IMR-90 (cell line): ENCODE measurements around the gene PFKP. TPM values are rescaled to one million over a fixed set of nuclear protein-coding genes. Genes with fewer than 3 reads are reported as not detected.
"Not testable (repeated sequence)": the region's sequence is repeated elsewhere in the genome, so short reads cannot be mapped to it uniquely, and the experiment has no call there.

Source experiments
- ATAC-seq: fragments of 200-7000 bp; cut with Tn5 transposase; 2 replicates; pipeline ENCODE4 v1.9.1; 2020; ENCODE audit warnings: low read depth, mild to moderate bottlenecking, moderate library complexity
- BruUV-seq: library from RNA; stranded (reverse); fragments of 400-500 nt; replicated peaks from 2 replicates; lab custom pipeline; 2021; lab: Mats Ljungman, UMichigan
- CTCF ChIA-PET: fragments of 300-600 bp; formaldehyde crosslinking; extraction: SDS; loops from one replicate; lab custom pipeline; 2021; ENCODE audit warnings: antibody characterized with exemption; lab: Yijun Ruan, JAX
- POLR2A ChIA-PET: fragments of 300-600 bp; sonication (Branson Sonifier 250); formaldehyde crosslinking; loops from one replicate; lab custom pipeline; 2022; ENCODE audit warnings: antibody characterized with exemption; ENCODE audit not compliant: unreplicated experiment; lab: Charles Lee
- DNase-seq: peaks from one replicate; pipeline ENCODE4 v3.0.0; 2013
- H2AFZ ChIP-seq: replicated peaks from 2 replicates; pipeline ENCODE3; 2013; ENCODE audit warnings: low read length, mild to moderate bottlenecking; ENCODE audit not compliant: poor library complexity
- H2AK5ac ChIP-seq: 2 replicates; pipeline ENCODE4 v1.6.1; 2013; ENCODE audit warnings: low read depth, low read length, inconsistent platforms
- H2AK9ac ChIP-seq: replicated peaks from 2 replicates; pipeline ENCODE3; 2013; ENCODE audit warnings: mild to moderate bottlenecking, low read depth, low read length, moderate library complexity; ENCODE audit not compliant: poor library complexity
- H2BK120ac ChIP-seq: 2 replicates; pipeline ENCODE4 v1.6.1; 2013; ENCODE audit warnings: low read depth, low read length, inconsistent platforms
- H2BK15ac ChIP-seq: 3 replicates; pipeline ENCODE4 v1.6.1; 2013; ENCODE audit warnings: low read depth, low read length, inconsistent platforms
- H2BK20ac ChIP-seq: 2 replicates; pipeline ENCODE4 v1.6.1; 2013; ENCODE audit warnings: low read depth, mild to moderate bottlenecking, inconsistent platforms, low read length, moderate library complexity
- H2BK5ac ChIP-seq: 2 replicates; pipeline ENCODE4 v1.6.1; 2013; ENCODE audit warnings: mild to moderate bottlenecking, low read depth, low read length, inconsistent platforms; ENCODE audit not compliant: poor library complexity, severe bottlenecking
- H3K14ac ChIP-seq: replicated peaks from 2 replicates; pipeline ENCODE4 v1.6.1; 2013; ENCODE audit warnings: low read depth, low read length, inconsistent platforms
- H3K18ac ChIP-seq: 2 replicates; pipeline ENCODE4 v1.6.1; 2013; ENCODE audit warnings: low read depth, low read length, control low read depth
- H3K23ac ChIP-seq: 2 replicates; pipeline ENCODE4 v1.6.1; 2013; ENCODE audit warnings: low read depth, low read length, inconsistent platforms
- H3K27ac ChIP-seq: 2 replicates; pipeline ENCODE4 v1.5.1; 2013; ENCODE audit warnings: mild to moderate bottlenecking, control low read depth, low read length; ENCODE audit not compliant: insufficient read depth
- H3K27me3 ChIP-seq: 2 replicates; pipeline ENCODE4 v1.6.1; 2013; ENCODE audit warnings: low read length; ENCODE audit not compliant: control insufficient read depth, insufficient read depth
- H3K36me3 ChIP-seq: 2 replicates; pipeline ENCODE4 v1.6.1; 2013; ENCODE audit warnings: low read length, mixed read lengths; ENCODE audit not compliant: control insufficient read depth, insufficient read depth
- H3K4ac ChIP-seq: 2 replicates; pipeline ENCODE4 v1.6.1; 2013; ENCODE audit warnings: low read depth, low read length, inconsistent platforms
- H3K4me1 ChIP-seq: 2 replicates; pipeline ENCODE4 v1.6.1; 2013; ENCODE audit warnings: low read length, mixed read lengths; ENCODE audit not compliant: control insufficient read depth, insufficient read depth
- H3K4me2 ChIP-seq: 2 replicates; pipeline ENCODE4 v1.6.1; 2013; ENCODE audit warnings: low read depth, mild to moderate bottlenecking, control low read depth, low read length, moderate library complexity
- H3K4me3 ChIP-seq: 2 replicates; pipeline ENCODE4 v1.5.1; 2013; ENCODE audit warnings: low read depth, mild to moderate bottlenecking, control low read depth, low read length, moderate library complexity; ENCODE audit not compliant: insufficient read depth
- H3K56ac ChIP-seq: 2 replicates; pipeline ENCODE4 v1.6.1; 2013; ENCODE audit warnings: low read length, inconsistent platforms; ENCODE audit not compliant: insufficient read depth; ENCODE audit errors: extremely low read depth
- H3K79me1 ChIP-seq, 2 experiments: 2 replicates each; pipeline ENCODE4 v1.6.1; 2013; ENCODE audit warnings: low read length in 2 of 2, inconsistent platforms in 1 of 2, low read depth in 1 of 2
- H3K9ac ChIP-seq: 2 replicates; pipeline ENCODE4 v1.6.1; 2013; ENCODE audit warnings: low read depth, low read length, control low read depth
- H3K9me1 ChIP-seq: 2 replicates; pipeline ENCODE4 v1.6.1; 2013; ENCODE audit warnings: low read length, inconsistent platforms; ENCODE audit not compliant: insufficient read depth
- H3K9me3 ChIP-seq: 2 replicates; pipeline ENCODE4 v1.6.1; 2013; ENCODE audit warnings: low read length; ENCODE audit not compliant: control insufficient read depth, insufficient read depth
- H4K20me1 ChIP-seq: 2 replicates; pipeline ENCODE4 v1.6.1; 2013; ENCODE audit warnings: low read length, inconsistent platforms; ENCODE audit not compliant: insufficient read depth
- H4K5ac ChIP-seq: 2 replicates; pipeline ENCODE4 v1.6.1; 2013; ENCODE audit warnings: mild to moderate bottlenecking, low read depth, low read length, control low read depth
- H4K8ac ChIP-seq, 2 experiments: 2 replicates each; pipeline ENCODE4 v1.6.1; 2013; ENCODE audit warnings: low read depth in 2 of 2, low read length in 2 of 2, control low read depth in 1 of 2, inconsistent platforms in 1 of 2
- H4K91ac ChIP-seq: 2 replicates; pipeline ENCODE4 v1.6.1; 2013; ENCODE audit warnings: low read depth, low read length, inconsistent platforms; ENCODE audit not compliant: insufficient read depth
- BHLHE40 ChIP-seq: fragments of 150-350 bp; IDR thresholded peaks from 2 replicates; pipeline ENCODE4 v1.6.1; 2016; ENCODE audit warnings: mild to moderate bottlenecking, low read depth, low read length
- CHD1 ChIP-seq: IDR thresholded peaks from 2 replicates; pipeline ENCODE4 v1.6.1; 2012; ENCODE audit warnings: low read depth, low read length, improper control_type of control experiment
- MAZ ChIP-seq: IDR thresholded peaks from 2 replicates; pipeline ENCODE4 v1.6.1; 2012; ENCODE audit warnings: low read depth, mild to moderate bottlenecking, low read length, improper control_type of control experiment, moderate library complexity, borderline replicate concordance
- MXI1 ChIP-seq: IDR thresholded peaks from 2 replicates; pipeline ENCODE4 v1.6.1; 2012; ENCODE audit warnings: low read depth, mild to moderate bottlenecking, low read length, moderate library complexity, borderline replicate concordance
- WGBS, 2 experiments: methylation state at CpG; one replicate each; pipeline versions ENCODE4 v1.1.5 to v1.1.7; 2013; ENCODE audit warnings: missing lambda C conversion rate in 2 of 2; ENCODE audit not compliant: insufficient read length in 1 of 2; ENCODE audit errors: extremely low coverage in 2 of 2; 5-methylcytosine and 5-hydroxymethylcytosine counted together
- dilution Hi-C: fragments of 300-500 bp; cut with HindIII; formaldehyde crosslinking; loops from one replicate; pipeline ENCODE4 v1.14.3; 2018; ENCODE audit warnings: low sequenced_read_pairs; ENCODE audit not compliant: unreplicated experiment
- in situ Hi-C: fragments of 300-500 bp; cut with MboI; formaldehyde crosslinking; loops from 3 replicates; pipeline ENCODE4 v1.14.3; 2019; ENCODE audit warnings: low sequenced_read_pairs, inconsistent platforms, mixed read lengths
- intact Hi-C: fragments of 100-400 bp; cut with micrococcal nuclease; formaldehyde crosslinking; loops from 2 replicates; pipeline ENCODE4 v1.10.0; 2022
- polyA plus RNA-seq, 3 experiments: library from polyadenylated mRNA; depleted of rRNA; stranded (reverse); fragments of >200 nt; gene quantifications; 2 replicates each; pipeline ENCODE4 v1.2.3, GENCODE V29; 2012; ENCODE audit warnings: low replicate concordance in 1 of 3
- total RNA-seq: library from RNA; depleted of rRNA; stranded (reverse); fragments of >200 nt; gene quantifications from 2 replicates; pipeline ENCODE4 v1.2.3, GENCODE V29; 2012

The PFKP gene
- total and polyA plus RNA-seq, 2 of the 4 experiments (the other 2 are of a cell fraction) = 223 to 294 TPM

DNA sequence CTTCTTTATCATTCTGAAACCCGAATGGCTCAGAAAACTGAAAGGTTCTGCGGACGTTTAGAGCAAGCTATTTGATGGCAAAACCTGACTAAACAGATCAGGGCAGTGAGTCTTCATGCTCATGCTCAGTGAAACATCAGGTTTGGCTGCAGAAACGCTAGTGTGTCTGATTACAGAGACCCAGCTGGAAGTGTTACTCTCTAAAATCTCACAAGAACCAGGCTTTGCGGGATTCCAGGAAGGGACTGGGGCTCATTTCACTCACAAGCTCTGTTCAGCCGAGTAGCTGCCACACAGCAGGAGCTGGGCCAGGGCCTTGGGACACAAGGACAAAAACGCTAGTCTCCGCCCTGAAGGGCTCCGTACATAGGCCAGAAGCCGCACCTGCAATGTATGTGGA lies 102.3 kb downstream of the PFKP start (continued):
- no peak for TF ChIP-seq BHLHE40
- TF ChIP-seq MAZ = no peak
- TF ChIP-seq CHD1 = no peak
- no peak for TF ChIP-seq MXI1

DNA sequence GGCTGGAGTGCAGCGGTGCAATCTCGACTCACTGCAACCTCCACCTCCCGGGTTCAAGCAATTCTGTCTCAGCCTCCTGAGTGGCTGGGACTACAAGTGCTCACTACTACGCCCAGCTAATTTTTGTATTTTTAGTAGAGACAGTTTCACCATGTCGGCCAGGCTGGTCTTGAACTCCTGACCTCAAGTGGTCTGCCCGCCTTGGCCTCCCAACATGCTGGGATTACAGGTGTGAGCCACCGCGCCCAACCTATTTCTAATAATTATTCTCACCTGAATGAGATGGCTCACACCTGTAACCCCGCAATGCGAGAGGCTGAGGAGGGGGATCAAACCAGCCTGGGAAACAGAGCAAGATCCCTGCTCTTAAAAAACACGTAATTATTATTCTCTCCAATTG lies 104.1 kb downstream of the PFKP start:
- H3K56ac ChIP-seq, dilution Hi-C loops, H3K9ac ChIP-seq, H3K18ac ChIP-seq, H2BK120ac ChIP-seq, POLR2A ChIA-PET, H4K91ac ChIP-seq, H2AFZ ChIP-seq, BruUV-seq, H2AK5ac ChIP-seq, in situ Hi-C loops, DNase-seq, H3K4me1 ChIP-seq, H3K14ac ChIP-seq, intact Hi-C loops, CTCF ChIA-PET, H3K27me3 ChIP-seq, H3K4ac ChIP-seq, H2AK9ac ChIP-seq, ATAC-seq, H3K9me1 ChIP-seq, H4K20me1 ChIP-seq, H4K5ac ChIP-seq, H3K9me3 ChIP-seq, H2BK20ac ChIP-seq, H2BK15ac ChIP-seq, H4K8ac ChIP-seq: not testable (repeated sequence)
- Histone ChIP-seq H3K79me1 (peaks cover 19 to 48% of the 10 kb centered on the region in 2 experiments), H3K36me3 (peaks cover 29% of the 10 kb centered on the region), H3K4me2 (peak overlapping the region; percentile 85), H3K27ac (peak overlapping the region; percentile 7; the same call in 1 of the 2 replicates), H3K4me3 (peak overlapping the region; percentile 96; the same call in 1 of the 2 replicates), H3K23ac (0 out of 2 replicates have a peak overlapping the region, but pooled peaks have one; percentile 24), H2BK5ac (peak overlapping the region; percentile 81)
- 92% methylated on average over 4 of the region's 11 CpGs; no CpG with 5 or more reads in 1 of the 2 experiments for WGBS, 2 experiments
